K562 (cell line): ENCODE results near the gene DHPS. TPM values are rescaled to one million over a fixed set of nuclear protein-coding genes. Genes with fewer than 3 reads are reported as not detected.

Experiments used
- CCNT2 ChIP-seq: IDR thresholded peaks from 2 replicates; pipeline ENCODE4 v1.6.1; 2011; ENCODE audit warnings: borderline replicate concordance, low read depth, mild to moderate bottlenecking, moderate library complexity, mixed read lengths, low read length; ENCODE audit not compliant: insufficient read length; ENCODE audit errors: extremely low read depth
- GTF2A2 ChIP-seq: IDR thresholded peaks from 2 replicates; pipeline ENCODE4 v1.6.1; 2016; ENCODE audit warnings: mild to moderate bottlenecking, missing genetic modification characterization, missing compliant biosample characterization
- HDGF ChIP-seq: fragments of 450-650 bp; IDR thresholded peaks from 2 replicates; pipeline ENCODE4 v1.6.1; 2016
- HIVEP1 ChIP-seq: fragments of 250-450 bp; sonication (Bioruptor Pico); IDR thresholded peaks from 2 replicates; pipeline ENCODE4 v1.4.0; 2020; ENCODE audit warnings: mild to moderate bottlenecking
- HSF4 ChIP-seq: fragments of 250-450 bp; sonication (Bioruptor Pico); IDR thresholded peaks from 2 replicates; pipeline ENCODE4 v2.1.2; 2022; ENCODE audit warnings: mild to moderate bottlenecking, moderate library complexity, borderline replicate concordance
- JUN ChIP-seq, 2 experiments: sonication (generic) in 1 of 2; formaldehyde crosslinking in 1 of 2; IDR thresholded peaks; 2 replicates each; pipeline versions ENCODE4 v1.6.1 to v1.8.0; 2012 to 2022; ENCODE audit warnings: borderline replicate concordance in 2 of 2, mild to moderate bottlenecking in 2 of 2, improper control_type of control experiment in 1 of 2, low read depth in 1 of 2, low read length in 1 of 2, missing genetic modification reagents in 1 of 2
- MLX ChIP-seq, 2 experiments: fragments of 450-650 bp in 1 of 2; sonication (generic) in 1 of 2; formaldehyde crosslinking; conservative IDR thresholded peaks; 2 replicates each; pipeline versions ENCODE4 v1.4.0 to v1.8.1; 2020 to 2022; ENCODE audit warnings: mild to moderate bottlenecking in 1 of 2, missing genetic modification reagents in 1 of 2
- POLR2H ChIP-seq: IDR thresholded peaks from 2 replicates; pipeline ENCODE4 v1.6.1; 2016; ENCODE audit warnings: missing genetic modification characterization, low read depth, mild to moderate bottlenecking, control low read depth, missing compliant biosample characterization, moderate library complexity
- SMARCE1 ChIP-seq: fragments of 450-650 bp; IDR thresholded peaks from 2 replicates; pipeline ENCODE4 v1.7.1; 2016; ENCODE audit warnings: mild to moderate bottlenecking
- STAG1 ChIP-seq: sonication (generic); formaldehyde crosslinking; IDR thresholded peaks from 2 replicates; pipeline ENCODE4 v1.5.0; 2020; ENCODE audit warnings: missing genetic modification reagents, borderline replicate concordance
- ZFP30 ChIP-seq: fragments of 250-450 bp; sonication (Bioruptor Pico); IDR thresholded peaks from 2 replicates; pipeline ENCODE4 v1.8.0; 2022; ENCODE audit warnings: moderate library complexity, mild to moderate bottlenecking, inconsistent platforms, borderline replicate concordance
- ZKSCAN1 ChIP-seq: fragments of 150-350 bp; IDR thresholded peaks from 2 replicates; pipeline ENCODE4 v1.6.1; 2016; ENCODE audit warnings: low read depth, low read length
- ZMIZ1 ChIP-seq, 2 experiments: fragments of 150-350 bp in 1 of 2; IDR thresholded peaks; 2 replicates each; pipeline ENCODE4 v1.6.1; 2012 to 2016; ENCODE audit warnings: low read depth in 2 of 2, low read length in 2 of 2, mild to moderate bottlenecking in 1 of 2, moderate library complexity in 1 of 2
- ZNF12 ChIP-seq: sonication (generic); formaldehyde crosslinking; IDR thresholded peaks from 2 replicates; pipeline ENCODE4 v1.4.0; 2020; ENCODE audit warnings: mild to moderate bottlenecking, missing genetic modification reagents
- ZNF174 ChIP-seq: fragments of 250-450 bp; sonication (Bioruptor Pico); IDR thresholded peaks from 2 replicates; pipeline ENCODE4 v1.4.0; 2020; ENCODE audit warnings: mild to moderate bottlenecking
- ZNF184 ChIP-seq: sonication (generic); formaldehyde crosslinking; IDR thresholded peaks from 2 replicates; pipeline ENCODE4 v1.5.0; 2020; ENCODE audit warnings: missing genetic modification reagents
- ZNF24 ChIP-seq: fragments of 450-650 bp; IDR thresholded peaks from 2 replicates; pipeline ENCODE4 v1.6.1; 2016
- ZNF699 ChIP-seq: fragments of 250-450 bp; sonication (Bioruptor Pico); IDR thresholded peaks from 2 replicates; pipeline ENCODE4 v1.8.0; 2021; ENCODE audit warnings: mild to moderate bottlenecking, moderate library complexity; ENCODE audit not compliant: insufficient replicate concordance
- polyA plus RNA-seq, 8 experiments: library from polyadenylated mRNA; depleted of rRNA in 4 of 8; stranded (reverse) in 5 of 8; unstranded in 3 of 8; fragments of >200 nt; fragmentation: Nextera tagmentation in 2 of 8; fragmentation: Illumina TruSeq in 1 of 8; extraction: Ambion mirVana in 2 of 8; extraction: Trizol in 1 of 8; gene quantifications; 2 replicates each; pipeline versions ENCODE4 v1.2.1 to v1.2.3, GENCODE V29; 2011 to 2014; ENCODE audit warnings: inconsistent platforms in 1 of 8, missing spikeins in 1 of 8
- total RNA-seq, 7 experiments: library from RNA; depleted of rRNA in 6 of 7; stranded (reverse); fragments of >200 nt in 6 of 7; fragmentation: Illumina TruSeq in 2 of 7; extraction: Trizol in 2 of 7; gene quantifications; 2 replicates each; pipeline versions ENCODE4 v1.2.1 to v1.2.3, GENCODE V29; 2011 to 2021; ENCODE audit warnings: low replicate concordance in 1 of 7
- TF ChIP-seq, protein P1 (sequence below): sonication (generic); formaldehyde crosslinking; IDR thresholded peaks from 2 replicates; pipeline ENCODE4 v1.8.0; 2022; ENCODE audit warnings: mild to moderate bottlenecking, missing genetic modification reagents
- TF ChIP-seq, protein P2 (sequence below): sonication (generic); formaldehyde crosslinking; IDR thresholded peaks from 2 replicates; pipeline ENCODE4 v1.8.0; 2022; ENCODE audit warnings: mild to moderate bottlenecking, low read depth, missing genetic modification reagents

The DHPS gene
- total and polyA plus RNA-seq, 9 of the 15 experiments (the other 6 are each of a cell fraction or from before 2014, with no cell fraction given) = 47.1 to 110 (median 79.9) TPM

DNA sequence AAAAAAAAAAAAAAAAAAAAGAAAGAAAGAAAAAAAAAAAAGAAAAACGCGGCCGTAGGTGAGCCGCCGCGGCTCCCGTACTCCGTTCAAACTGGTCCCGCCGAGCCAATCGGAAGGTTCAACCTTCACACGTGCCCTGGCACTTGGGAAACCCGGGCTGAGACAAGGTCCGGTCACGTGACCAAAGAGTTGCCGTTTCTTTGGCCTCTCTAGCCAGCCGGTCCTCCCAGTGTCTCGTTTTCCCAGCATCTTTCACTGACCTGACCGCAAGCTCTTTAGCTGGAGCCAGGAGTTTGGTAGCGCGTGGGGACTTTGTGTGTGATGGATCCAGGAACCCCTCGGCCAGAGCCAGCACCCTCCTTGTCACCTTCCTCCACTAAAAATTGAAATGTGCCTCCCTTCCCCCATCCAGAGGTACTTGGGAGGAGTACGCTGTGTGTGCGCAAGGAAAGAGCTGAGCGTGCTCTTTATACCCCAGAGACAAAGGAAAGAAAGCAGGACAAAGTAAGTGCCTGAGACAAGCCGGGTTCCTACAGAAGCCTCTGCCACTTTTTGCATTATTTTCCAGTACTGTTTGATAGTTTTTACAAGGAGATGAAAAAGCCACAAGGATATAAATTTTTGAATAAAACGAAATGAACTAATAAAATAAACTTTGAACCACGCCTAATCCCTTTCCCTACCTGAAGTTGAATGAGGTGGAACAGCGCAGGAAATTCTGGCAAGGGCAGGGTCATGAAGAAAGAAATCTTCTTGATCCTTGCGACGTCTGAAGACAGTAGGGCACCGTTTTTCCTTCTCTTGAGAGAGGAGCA, 41.1 kb upstream of the DHPS start (continued):
- TF ChIP-seq ZMIZ1 (IDR thresholded peaks at IDR 0.05; ENCODE audit: low read depth in 2 of 2, low read length in 2 of 2) = no peak
- no peak for TF ChIP-seq MLX (CRISPR knock-in tag; conservative IDR thresholded peaks at IDR 0.05)
- TF ChIP-seq ZNF699 (CRISPR knock-in tag) = no peak
- TF ChIP-seq JUN (IDR thresholded peaks at IDR 0.05; ENCODE audit: borderline replicate concordance, low read depth, low read length) = peak; percentile 48; the same call in 1 of the 2 replicates
- TF ChIP-seq JUN (CRISPR knock-in tag; IDR thresholded peaks at IDR 0.05; ENCODE audit: borderline replicate concordance) = no peak
- TF ChIP-seq ZFP30 (CRISPR knock-in tag) = no peak
- peak; percentile 33 for TF ChIP-seq CCNT2
- TF ChIP-seq, protein P1, sequence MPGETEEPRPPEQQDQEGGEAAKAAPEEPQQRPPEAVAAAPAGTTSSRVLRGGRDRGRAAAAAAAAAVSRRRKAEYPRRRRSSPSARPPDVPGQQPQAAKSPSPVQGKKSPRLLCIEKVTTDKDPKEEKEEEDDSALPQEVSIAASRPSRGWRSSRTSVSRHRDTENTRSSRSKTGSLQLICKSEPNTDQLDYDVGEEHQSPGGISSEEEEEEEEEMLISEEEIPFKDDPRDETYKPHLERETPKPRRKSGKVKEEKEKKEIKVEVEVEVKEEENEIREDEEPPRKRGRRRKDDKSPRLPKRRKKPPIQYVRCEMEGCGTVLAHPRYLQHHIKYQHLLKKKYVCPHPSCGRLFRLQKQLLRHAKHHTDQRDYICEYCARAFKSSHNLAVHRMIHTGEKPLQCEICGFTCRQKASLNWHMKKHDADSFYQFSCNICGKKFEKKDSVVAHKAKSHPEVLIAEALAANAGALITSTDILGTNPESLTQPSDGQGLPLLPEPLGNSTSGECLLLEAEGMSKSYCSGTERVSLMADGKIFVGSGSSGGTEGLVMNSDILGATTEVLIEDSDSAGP = no peak
- peak; percentile 49; the same call in 1 of the 2 replicates for TF ChIP-seq SMARCE1
- no peak for TF ChIP-seq GTF2A2 (tag)
- TF ChIP-seq HIVEP1 = 0 out of 2 replicates have a peak, but pooled peaks have one; percentile 58
- no peak for TF ChIP-seq HSF4 (CRISPR knock-in tag)
- no peak; the same call in 1 of the 2 replicates for TF ChIP-seq POLR2H
- TF ChIP-seq STAG1 = no peak
- TF ChIP-seq ZNF184 = no peak
- no peak for TF ChIP-seq HDGF
- TF ChIP-seq ZKSCAN1 = no peak
- TF ChIP-seq ZNF174 = no peak
- TF ChIP-seq, protein P2, sequence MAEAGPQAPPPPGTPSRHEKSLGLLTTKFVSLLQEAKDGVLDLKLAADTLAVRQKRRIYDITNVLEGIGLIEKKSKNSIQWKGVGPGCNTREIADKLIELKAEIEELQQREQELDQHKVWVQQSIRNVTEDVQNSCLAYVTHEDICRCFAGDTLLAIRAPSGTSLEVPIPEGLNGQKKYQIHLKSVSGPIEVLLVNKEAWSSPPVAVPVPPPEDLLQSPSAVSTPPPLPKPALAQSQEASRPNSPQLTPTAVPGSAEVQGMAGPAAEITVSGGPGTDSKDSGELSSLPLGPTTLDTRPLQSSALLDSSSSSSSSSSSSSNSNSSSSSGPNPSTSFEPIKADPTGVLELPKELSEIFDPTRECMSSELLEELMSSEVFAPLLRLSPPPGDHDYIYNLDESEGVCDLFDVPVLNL (CRISPR knock-in tag) = peak; percentile 35; the same call in 1 of the 2 replicates
- TF ChIP-seq ZNF12 = 0 out of 2 replicates have a peak, but pooled peaks have one; percentile 46
- no peak for TF ChIP-seq ZNF24
